AG09319 (cell line): Measurements from ENCODE around the gene SLC2A13.
"Not testable (repeated sequence)": the region's sequence is repeated elsewhere in the genome, so short reads cannot be mapped to it uniquely, and the experiment has no call there.

ENCODE experiments used
- DNase-seq: peaks from one replicate; pipeline ENCODE4 v3.0.0-alpha.2; 2010; ENCODE audit warnings: low read depth; ENCODE audit errors: extremely low read depth
- TF ChIP-seq, protein P1 (sequence below): IDR thresholded peaks from 2 replicates; pipeline ENCODE4 v1.5.1; 2011; ENCODE audit warnings: low read depth, mild to moderate bottlenecking, inconsistent platforms, low read length, moderate library complexity

Gene SLC2A13

DNA sequence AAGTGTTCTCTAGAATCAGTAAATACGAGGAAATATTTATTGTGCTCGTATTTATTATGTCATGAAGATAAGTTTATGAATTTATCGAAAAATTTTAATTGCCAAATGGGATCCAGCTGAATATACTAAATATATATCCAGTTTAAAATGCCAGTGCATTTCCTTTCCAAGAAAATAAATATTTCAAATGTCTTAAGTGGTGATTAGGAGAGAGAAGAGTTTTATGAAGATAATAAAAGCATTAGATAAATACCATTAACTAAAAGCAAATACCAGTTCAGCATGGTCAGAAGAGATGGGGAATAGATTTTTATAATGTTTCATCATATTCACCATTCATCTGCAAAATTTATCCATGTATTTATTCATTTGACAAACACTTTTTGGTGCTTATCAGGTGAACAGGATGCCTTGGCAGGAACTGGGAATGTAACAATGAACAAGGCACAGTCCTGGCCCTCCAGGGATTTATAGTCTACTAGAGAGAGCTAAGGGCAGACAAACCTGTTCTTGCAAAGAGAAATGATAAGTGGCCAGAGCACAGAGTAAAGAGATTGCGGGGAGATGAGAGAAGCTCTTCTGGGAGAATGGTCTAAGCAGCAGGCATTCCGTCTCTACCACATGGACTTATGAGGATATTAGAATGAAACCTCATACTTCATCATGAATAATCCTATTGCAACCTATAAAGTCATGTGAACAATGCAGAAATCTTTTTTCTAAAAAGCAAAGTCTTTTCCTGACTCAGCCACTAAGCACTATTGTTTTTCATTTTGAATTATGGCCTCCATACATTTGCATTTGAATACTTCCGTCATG is 342.6 kb downstream of the SLC2A13 start:
- no peak for DNase-seq
- TF ChIP-seq, protein P1, sequence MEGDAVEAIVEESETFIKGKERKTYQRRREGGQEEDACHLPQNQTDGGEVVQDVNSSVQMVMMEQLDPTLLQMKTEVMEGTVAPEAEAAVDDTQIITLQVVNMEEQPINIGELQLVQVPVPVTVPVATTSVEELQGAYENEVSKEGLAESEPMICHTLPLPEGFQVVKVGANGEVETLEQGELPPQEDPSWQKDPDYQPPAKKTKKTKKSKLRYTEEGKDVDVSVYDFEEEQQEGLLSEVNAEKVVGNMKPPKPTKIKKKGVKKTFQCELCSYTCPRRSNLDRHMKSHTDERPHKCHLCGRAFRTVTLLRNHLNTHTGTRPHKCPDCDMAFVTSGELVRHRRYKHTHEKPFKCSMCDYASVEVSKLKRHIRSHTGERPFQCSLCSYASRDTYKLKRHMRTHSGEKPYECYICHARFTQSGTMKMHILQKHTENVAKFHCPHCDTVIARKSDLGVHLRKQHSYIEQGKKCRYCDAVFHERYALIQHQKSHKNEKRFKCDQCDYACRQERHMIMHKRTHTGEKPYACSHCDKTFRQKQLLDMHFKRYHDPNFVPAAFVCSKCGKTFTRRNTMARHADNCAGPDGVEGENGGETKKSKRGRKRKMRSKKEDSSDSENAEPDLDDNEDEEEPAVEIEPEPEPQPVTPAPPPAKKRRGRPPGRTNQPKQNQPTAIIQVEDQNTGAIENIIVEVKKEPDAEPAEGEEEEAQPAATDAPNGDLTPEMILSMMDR, result no peak

- TF ChIP-seq, protein P1, result no peak
- no peak for DNase-seq
Measured at GRCh38 chr12:39755478-39755877, 350.4 kb downstream of the SLC2A13 start.

- DNase-seq, result no peak
- TF ChIP-seq, protein P1, result no peak
Measured at GRCh38 chr12:39752482-39753137, 353.3 kb downstream of the SLC2A13 start.

- DNase-seq, result not testable (repeated sequence)
Measured at GRCh38 chr12:39746151-39746550, 359.7 kb downstream of the SLC2A13 start.

GRCh38 chr12:39743655-39744054 is 362.2 kb downstream of the SLC2A13 start:
- TF ChIP-seq, protein P1, result no peak
- no peak for DNase-seq

DNA sequence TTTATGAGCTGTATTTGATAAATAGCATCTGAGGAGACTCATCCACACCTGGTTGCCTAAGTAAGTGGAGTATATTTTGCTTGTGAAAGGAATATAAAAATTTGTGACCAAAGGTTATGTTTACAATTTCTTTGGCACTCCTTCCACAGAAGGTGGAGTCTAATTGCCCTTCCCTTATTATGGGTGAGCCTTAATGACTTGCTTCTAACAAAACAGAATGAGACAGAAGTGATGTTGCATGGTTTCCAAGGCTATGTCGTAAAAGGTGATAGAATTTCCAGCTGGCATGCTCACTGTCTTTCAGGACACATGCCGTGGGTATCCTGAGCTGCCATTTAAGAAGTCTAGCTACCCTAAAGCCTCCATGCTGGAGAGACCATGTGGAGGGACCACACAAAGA is 369.5 kb downstream of the SLC2A13 start:
- DNase-seq, result no peak
- TF ChIP-seq, protein P1, result no peak

- DNase-seq, result no peak
- TF ChIP-seq, protein P1, result no peak
Measured at GRCh38 chr12:39723831-39724230, 382.1 kb downstream of the SLC2A13 start.
